Inflammatory macrophage treated with lipopolysaccharide for 4 hours (primary cell): ENCODE data around the gene ACAD10.

Experiments
- DNase-seq: peaks from one replicate; pipeline ENCODE4 v3.0.0-alpha.2; 2020

The ACAD10 gene

GRCh38 chr12:111780166-111780565 lies 94.3 kb downstream of the ACAD10 start:
- DNase-seq = no peak

GRCh38 chr12:111780615-111781014 lies 94.8 kb downstream of the ACAD10 start:
- DNase-seq = no peak

- no peak for DNase-seq
Measured at GRCh38 chr12:111781085-111781658, 95.3 kb downstream of the ACAD10 start.

GRCh38 chr12:111783046-111783445 lies 97.2 kb downstream of the ACAD10 start:
- DNase-seq = no peak

- DNase-seq = no peak
Measured at GRCh38 chr12:111784953-111785352, 99.1 kb downstream of the ACAD10 start.

GRCh38 chr12:111785651-111786050 lies 99.8 kb downstream of the ACAD10 start:
- no peak for DNase-seq

- DNase-seq = peak; percentile 51
Measured at GRCh38 chr12:111788178-111788654, 102.4 kb downstream of the ACAD10 start.

- no peak for DNase-seq
Measured at GRCh38 chr12:111789779-111790178, 103.9 kb downstream of the ACAD10 start.

GRCh38 chr12:111791507-111791906 lies 105.7 kb downstream of the ACAD10 start:
- DNase-seq = no peak

GRCh38 chr12:111792155-111792855 lies 106.5 kb downstream of the ACAD10 start:
- DNase-seq = no peak

GRCh38 chr12:111792856-111793235 lies 107.0 kb downstream of the ACAD10 start:
- DNase-seq = no peak

- no peak for DNase-seq
Measured at GRCh38 chr12:111798182-111798581, 112.3 kb downstream of the ACAD10 start.

GRCh38 chr12:111799758-111800157 lies 113.9 kb downstream of the ACAD10 start:
- DNase-seq = no peak

- no peak for DNase-seq
Measured at GRCh38 chr12:111803038-111803626, 117.3 kb downstream of the ACAD10 start.

GRCh38 chr12:111803851-111804250 lies 118.0 kb downstream of the ACAD10 start:
- no peak for DNase-seq

GRCh38 chr12:111806304-111806703 lies 120.5 kb downstream of the ACAD10 start:
- no peak for DNase-seq
